Measurements from ENCODE around the gene YAF2. TPM values are rescaled to one million over a fixed set of nuclear protein-coding genes. Genes with fewer than 3 reads are reported as not detected.

Gene YAF2
- total RNA-seq, 2 donors from 2014 or later = 38.9 to 43.9 TPM

- no peak overlapping the region for H3K4me3 ChIP-seq
- H3K9me3 ChIP-seq = no peaks in the 10 kb centered on the region
- H3K4me1 ChIP-seq (ENCODE audit: control insufficient read depth in 1 of 2, low read depth in 2 of 2) = no peaks in the 10 kb centered on the region
- no peak for TF ChIP-seq CTCF (IDR thresholded peaks at IDR 0.05)
- no peaks in the 10 kb centered on the region for H3K27me3 ChIP-seq (replicated peaks; ENCODE audit: insufficient read depth)
- no peak for ATAC-seq (ENCODE audit: insufficient number of reproducible peaks, low FRiP score, low read depth)
- H3K36me3 ChIP-seq = no peaks in the 10 kb centered on the region
- no peak for DNase-seq (ENCODE audit: low spot score)
- H3K27ac ChIP-seq = no peak overlapping the region
Observed at GRCh38 chr12:42187799-42188198, 50.2 kb downstream of the YAF2 start.

- H3K36me3 ChIP-seq = no peaks in the 10 kb centered on the region
- TF ChIP-seq CTCF (IDR thresholded peaks at IDR 0.05) = no peak
- H3K4me1 ChIP-seq (ENCODE audit: control insufficient read depth in 1 of 2, low read depth in 2 of 2) = no peaks in the 10 kb centered on the region
- H3K27ac ChIP-seq = no peak overlapping the region
- ATAC-seq (ENCODE audit: insufficient number of reproducible peaks, low FRiP score, low read depth) (no peak), DNase-seq (ENCODE audit: low spot score) (no peak)
- H3K4me3 ChIP-seq = no peak overlapping the region
- H3K9me3 ChIP-seq = no peaks in the 10 kb centered on the region
- no peaks in the 10 kb centered on the region for H3K27me3 ChIP-seq (replicated peaks; ENCODE audit: insufficient read depth)
Observed at GRCh38 chr12:42186793-42187192, 51.3 kb downstream of the YAF2 start.

DNA sequence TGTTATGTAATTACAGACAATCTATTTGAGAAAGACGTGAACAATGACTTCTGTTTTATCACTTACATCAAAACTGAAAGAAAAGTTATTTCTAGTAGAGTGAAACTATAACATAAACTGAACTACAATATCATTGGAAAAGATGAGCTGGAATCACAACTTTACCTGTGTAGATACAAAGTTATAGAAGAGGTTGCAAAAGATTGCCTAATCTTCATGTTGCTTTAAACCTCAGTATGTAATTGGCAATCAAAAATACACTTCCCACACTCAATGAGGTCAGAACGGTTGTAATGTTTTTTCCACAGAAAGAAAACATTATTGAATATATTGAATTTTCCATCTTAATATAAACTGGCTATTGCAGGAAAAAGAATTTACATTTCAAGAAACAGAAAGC lies 55.7 kb downstream of the YAF2 start:
- ATAC-seq (ENCODE audit: insufficient number of reproducible peaks, low FRiP score, low read depth) (no peak), DNase-seq (ENCODE audit: low spot score) (no peak)
- no peaks in the 10 kb centered on the region for H3K9me3 ChIP-seq
- peaks cover 0 to 8% of the 10 kb centered on the region in 2 donors for H3K4me1 ChIP-seq (ENCODE audit: control insufficient read depth in 1 of 2, low read depth in 2 of 2)
- no peak overlapping the region for H3K27ac ChIP-seq
- no peaks in the 10 kb centered on the region for H3K27me3 ChIP-seq (replicated peaks; ENCODE audit: insufficient read depth)
- H3K36me3 ChIP-seq = no peaks in the 10 kb centered on the region
- no peak overlapping the region for H3K4me3 ChIP-seq
- no peak for TF ChIP-seq CTCF (IDR thresholded peaks at IDR 0.05)

- Histone ChIP-seq H3K27me3 (replicated peaks; ENCODE audit: insufficient read depth) (no peaks in the 10 kb centered on the region), H3K4me1 (ENCODE audit: control insufficient read depth in 1 of 2, low read depth in 2 of 2) (peaks cover 0 to 8% of the 10 kb centered on the region in 2 donors), H3K9me3 (no peaks in the 10 kb centered on the region), H3K27ac (no peak overlapping the region), H3K36me3 (no peaks in the 10 kb centered on the region), H3K4me3 (no peak overlapping the region)
- TF ChIP-seq CTCF (IDR thresholded peaks at IDR 0.05) = no peak
- no peak for DNase-seq (ENCODE audit: low spot score)
- no peak for ATAC-seq (ENCODE audit: insufficient number of reproducible peaks, low FRiP score, low read depth)
Observed at GRCh38 chr12:42180990-42181596, 57.0 kb downstream of the YAF2 start.

- Histone ChIP-seq H3K4me1 (ENCODE audit: control insufficient read depth in 1 of 2, low read depth in 2 of 2) (peaks cover 0 to 8% of the 10 kb centered on the region in 2 donors), H3K27me3 (replicated peaks; ENCODE audit: insufficient read depth) (no peaks in the 10 kb centered on the region), H3K9me3 (no peaks in the 10 kb centered on the region), H3K36me3 (no peaks in the 10 kb centered on the region), H3K27ac (no peak overlapping the region), H3K4me3 (no peak overlapping the region)
- DNase-seq (ENCODE audit: low spot score) (no peak), ATAC-seq (ENCODE audit: insufficient number of reproducible peaks, low FRiP score, low read depth) (no peak)
- no peak for TF ChIP-seq CTCF (IDR thresholded peaks at IDR 0.05)
Observed at GRCh38 chr12:42178101-42178500, 59.9 kb downstream of the YAF2 start.

Data from thoracic aorta (tissue), 2 donors.